Measurements from ENCODE around the gene PLA2G4C. TPM values are rescaled to one million over a fixed set of nuclear protein-coding genes. Genes with fewer than 3 reads are reported as not detected.
"Not testable (repeated sequence)": the region's sequence is repeated elsewhere in the genome, so short reads cannot be mapped to it uniquely, and the experiment has no call there.

PLA2G4C gene
- total RNA-seq, 4 donors from 2014 or later, result 1.4 to 7.6 (median 4.5) TPM

DNA sequence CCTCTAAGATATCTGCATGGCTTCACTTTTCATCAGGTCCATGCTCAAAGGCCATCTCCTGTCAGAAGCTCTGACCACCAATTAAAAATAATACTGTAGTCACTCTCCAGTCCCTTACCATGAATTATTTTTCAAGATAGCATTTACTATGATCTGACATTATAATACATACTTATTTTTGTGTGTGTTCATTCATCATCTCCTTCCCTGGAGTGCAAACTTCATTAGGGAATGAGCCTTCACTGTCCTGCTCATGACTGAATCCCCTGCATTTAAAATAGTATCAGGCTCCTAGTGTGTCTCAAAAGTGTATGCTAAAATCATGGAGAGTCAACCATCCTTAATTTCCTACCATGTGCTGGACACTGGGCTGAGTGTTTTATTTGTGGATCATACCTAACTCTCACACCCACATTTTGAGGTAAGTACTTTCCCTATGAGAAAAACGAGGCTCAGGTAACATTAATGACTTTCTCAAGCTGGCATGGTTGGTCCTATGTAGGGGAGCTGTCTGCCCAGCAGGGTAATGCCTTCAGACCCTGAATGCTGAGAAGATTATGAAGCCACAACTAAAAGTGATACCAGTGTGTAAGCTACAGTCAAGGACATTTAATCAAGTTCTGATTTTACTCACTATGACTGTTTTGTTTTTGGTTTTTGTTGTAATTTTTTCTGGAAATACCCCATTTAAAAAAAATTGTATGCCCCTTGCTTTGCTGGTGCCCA is 16.3 kb downstream of the PLA2G4C start:
- no peak overlapping the region for H3K4me3 ChIP-seq (ENCODE audit: low read depth, poor library complexity, severe bottlenecking)
- 29 to 40% methylated on average over 1 of the region's 1 CpG for WGBS, 2 donors
- intact Hi-C loops (cut with DNase I; ENCODE audit: low total_unique reads), result no loop called here
- no peak for DNase-seq (ENCODE audit: low spot score in 2 of 2)
- TF ChIP-seq POLR2A (IDR thresholded peaks at IDR 0.05), result no peak
- TF ChIP-seq, protein P1, sequence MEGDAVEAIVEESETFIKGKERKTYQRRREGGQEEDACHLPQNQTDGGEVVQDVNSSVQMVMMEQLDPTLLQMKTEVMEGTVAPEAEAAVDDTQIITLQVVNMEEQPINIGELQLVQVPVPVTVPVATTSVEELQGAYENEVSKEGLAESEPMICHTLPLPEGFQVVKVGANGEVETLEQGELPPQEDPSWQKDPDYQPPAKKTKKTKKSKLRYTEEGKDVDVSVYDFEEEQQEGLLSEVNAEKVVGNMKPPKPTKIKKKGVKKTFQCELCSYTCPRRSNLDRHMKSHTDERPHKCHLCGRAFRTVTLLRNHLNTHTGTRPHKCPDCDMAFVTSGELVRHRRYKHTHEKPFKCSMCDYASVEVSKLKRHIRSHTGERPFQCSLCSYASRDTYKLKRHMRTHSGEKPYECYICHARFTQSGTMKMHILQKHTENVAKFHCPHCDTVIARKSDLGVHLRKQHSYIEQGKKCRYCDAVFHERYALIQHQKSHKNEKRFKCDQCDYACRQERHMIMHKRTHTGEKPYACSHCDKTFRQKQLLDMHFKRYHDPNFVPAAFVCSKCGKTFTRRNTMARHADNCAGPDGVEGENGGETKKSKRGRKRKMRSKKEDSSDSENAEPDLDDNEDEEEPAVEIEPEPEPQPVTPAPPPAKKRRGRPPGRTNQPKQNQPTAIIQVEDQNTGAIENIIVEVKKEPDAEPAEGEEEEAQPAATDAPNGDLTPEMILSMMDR (IDR thresholded peaks at IDR 0.05), result no peak

DNA sequence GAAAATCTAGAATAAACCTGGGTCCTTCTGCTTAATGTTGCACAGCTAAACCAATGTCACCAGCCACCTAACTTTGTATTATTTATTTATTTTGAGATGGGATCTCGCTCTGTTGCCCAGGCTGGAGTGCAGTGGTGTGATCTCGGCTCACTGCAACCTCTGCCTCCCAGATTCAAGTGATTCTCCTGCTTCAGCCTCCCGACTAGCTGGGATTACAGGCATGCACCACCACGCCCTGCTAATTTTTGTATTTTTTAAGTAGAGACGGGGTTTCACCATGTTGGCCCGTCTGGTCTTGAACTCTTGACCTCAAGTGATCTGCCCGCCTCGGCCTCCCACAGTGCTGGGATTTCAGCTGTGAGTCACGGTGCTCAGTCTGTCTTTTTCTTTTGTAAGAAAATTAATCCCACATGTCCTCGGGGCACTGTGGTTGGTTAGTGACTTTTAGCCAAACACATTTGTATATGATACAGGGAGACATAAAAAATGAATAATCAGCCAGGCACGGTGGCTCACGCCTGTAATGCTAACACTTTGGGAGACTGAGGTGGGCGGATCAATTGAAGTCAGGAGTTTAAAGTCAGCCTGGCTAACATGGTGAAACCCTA is 19.4 kb downstream of the PLA2G4C start:
- WGBS, 2 donors, result 40 to 47% methylated on average over 13 of the region's 13 CpGs
- H3K4me3 ChIP-seq (ENCODE audit: low read depth, poor library complexity, severe bottlenecking); intact Hi-C loops (cut with DNase I; ENCODE audit: low total_unique reads); DNase-seq (ENCODE audit: low spot score in 2 of 2): not testable (repeated sequence)

DNA sequence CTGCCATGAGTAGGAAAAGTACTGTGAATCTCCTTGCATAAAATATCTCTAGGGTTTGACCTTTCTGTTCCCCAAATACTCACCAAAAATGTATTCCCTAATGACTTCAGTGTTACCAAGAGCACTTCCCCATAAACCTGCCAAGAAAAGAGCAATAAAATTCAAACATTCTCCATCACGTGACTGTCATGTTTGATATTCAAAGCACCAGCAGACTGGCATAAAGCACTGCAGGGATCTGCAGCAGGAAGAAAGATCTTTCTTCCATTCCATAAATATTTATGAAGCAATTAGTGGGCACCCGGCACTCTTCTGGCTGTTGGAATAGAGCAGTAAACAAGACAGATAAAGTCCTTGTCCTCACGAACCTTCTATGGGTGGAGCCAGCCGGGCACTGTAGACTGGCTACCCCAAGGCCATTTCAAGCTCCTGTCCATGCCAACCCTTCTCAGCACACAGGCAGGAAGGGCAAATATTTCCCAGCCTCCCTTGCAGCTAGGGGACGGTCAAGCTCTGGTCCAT is 20.3 kb downstream of the PLA2G4C start:
- H3K4me3 ChIP-seq (ENCODE audit: low read depth, poor library complexity, severe bottlenecking), result no peak overlapping the region
- TF ChIP-seq, protein P1 (IDR thresholded peaks at IDR 0.05), result no peak
- TF ChIP-seq POLR2A (IDR thresholded peaks at IDR 0.05), result no peak

GRCh38 chr19:48088991-48089390 is 21.6 kb downstream of the PLA2G4C start:
- DNase-seq (ENCODE audit: low spot score in 2 of 2); H3K4me3 ChIP-seq (ENCODE audit: low read depth, poor library complexity, severe bottlenecking); intact Hi-C loops (cut with DNase I; ENCODE audit: low total_unique reads): not testable (repeated sequence)
- 90 to 95% methylated on average over 6 of the region's 6 CpGs for WGBS, 2 donors

More for the DNA sequence above, 20.3 kb downstream of the PLA2G4C start:
- intact Hi-C loops (cut with DNase I; ENCODE audit: low total_unique reads), result no loop called here
- 23 to 27% methylated on average over 5 of the region's 5 CpGs for WGBS, 2 donors
- DNase-seq (ENCODE audit: low spot score in 2 of 2), result no peak

DNA sequence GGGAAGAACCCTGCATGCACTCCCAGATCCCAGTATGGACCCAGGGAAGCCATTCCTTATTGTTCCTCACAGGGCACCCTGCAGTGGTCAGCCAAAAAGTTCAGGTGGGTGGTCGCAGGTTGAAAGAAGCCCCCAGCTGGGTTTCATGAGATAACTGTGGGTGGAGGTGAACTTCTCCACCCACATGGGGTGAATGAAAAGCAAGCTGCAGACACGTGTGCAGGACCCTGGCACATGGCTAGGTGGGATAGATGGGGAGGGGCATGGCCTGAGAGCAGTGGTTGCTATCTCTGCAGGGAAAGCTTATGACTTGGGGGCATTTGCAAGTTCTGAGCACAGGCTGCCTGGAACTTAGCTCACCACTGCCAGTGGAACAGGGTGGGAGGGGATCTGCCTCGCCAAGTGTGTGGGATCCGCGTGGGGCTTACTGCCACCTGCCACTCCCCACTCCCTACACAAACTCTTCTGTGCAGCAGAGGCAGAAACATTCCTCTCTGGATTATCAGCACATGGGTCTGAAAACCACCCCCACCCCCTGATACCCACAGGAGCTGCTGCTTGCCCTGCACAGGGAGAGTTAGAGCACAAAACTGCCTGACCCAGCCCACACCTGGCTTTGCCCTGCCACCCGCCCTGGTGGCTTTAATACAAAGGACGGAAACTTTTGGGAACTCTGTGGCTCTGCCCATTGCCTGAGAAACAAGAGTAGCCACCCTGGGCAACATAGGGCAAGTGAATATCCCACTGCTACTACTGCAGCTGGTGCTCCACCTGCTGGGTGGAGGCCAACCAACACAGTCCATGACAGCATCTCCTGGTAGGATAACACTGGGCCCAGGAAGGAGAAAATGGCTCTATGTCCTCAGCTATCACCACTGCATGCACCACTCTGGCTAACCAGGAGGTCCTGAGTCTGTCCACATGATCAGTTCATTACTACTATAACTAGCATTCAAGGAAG is 24.4 kb downstream of the PLA2G4C start:
- WGBS, 2 donors, result 79 to 83% methylated on average over 7 of the region's 7 CpGs
- no peak overlapping the region for H3K4me3 ChIP-seq (ENCODE audit: low read depth, poor library complexity, severe bottlenecking)
- no peak for TF ChIP-seq POLR2A (IDR thresholded peaks at IDR 0.05)
- TF ChIP-seq, protein P1 (IDR thresholded peaks at IDR 0.05), result no peak
- intact Hi-C loops (cut with DNase I; ENCODE audit: low total_unique reads), result no loop called here
- DNase-seq (ENCODE audit: low spot score in 2 of 2), result no peak

DNA sequence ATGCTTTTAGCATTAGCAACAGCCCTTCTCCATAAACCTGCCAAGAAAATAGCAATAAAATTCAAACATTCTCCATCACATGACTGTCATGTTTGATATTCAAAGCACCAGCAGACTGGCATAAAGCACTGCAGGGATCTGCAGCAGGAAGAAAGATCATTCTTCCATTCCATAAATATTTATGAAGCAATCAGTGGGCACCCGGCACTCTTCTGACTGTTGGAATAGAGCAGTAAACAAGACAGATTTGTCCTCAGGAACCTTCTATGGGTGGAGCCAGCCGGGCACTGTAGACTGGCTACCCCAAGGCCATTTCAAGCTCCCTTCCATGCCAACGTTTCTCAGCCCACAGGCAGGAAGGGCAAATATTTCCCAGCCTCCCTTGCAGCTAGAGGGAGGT is 25.5 kb downstream of the PLA2G4C start:
- no peak overlapping the region for H3K4me3 ChIP-seq (ENCODE audit: low read depth, poor library complexity, severe bottlenecking)
- 36 to 40% methylated on average over 3 of the region's 3 CpGs for WGBS, 2 donors
- intact Hi-C loops (cut with DNase I; ENCODE audit: low total_unique reads), result no loop called here
- TF ChIP-seq POLR2A (IDR thresholded peaks at IDR 0.05), result no peak
- TF ChIP-seq, protein P1 (IDR thresholded peaks at IDR 0.05), result no peak
- DNase-seq (ENCODE audit: low spot score in 2 of 2), result no peak
